ENCODE measurements around the gene BTF3. TPM values are rescaled to one million over a fixed set of nuclear protein-coding genes. Genes with fewer than 3 reads are reported as not detected.

BTF3 gene
- total RNA-seq, 1 experiment from 2014 or later: 861 TPM

DNA sequence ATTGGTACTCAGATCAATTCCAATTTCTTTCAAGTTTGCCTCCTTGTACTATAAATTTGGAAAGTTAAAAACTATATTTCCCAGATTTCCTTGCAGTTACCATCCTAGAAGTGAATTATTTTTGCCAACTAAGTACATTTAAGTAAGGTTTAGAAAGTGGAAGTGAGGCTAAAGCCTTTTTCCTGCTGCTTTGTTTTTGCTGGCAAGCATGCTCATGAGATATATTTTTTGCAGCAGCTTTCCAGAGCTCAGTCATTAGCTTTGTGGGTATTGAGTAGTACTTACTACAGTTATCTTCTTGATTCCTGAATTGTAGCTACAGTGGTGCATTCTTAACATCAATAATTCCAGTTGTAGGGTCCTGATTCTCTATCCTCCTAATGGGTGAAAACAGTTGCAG is 3.5 kb upstream of the BTF3 start:
- 0 out of 7 replicates have a peak overlapping the region, but pooled peaks of 1 of the 3 experiments have one; percentile 21 for H3K27ac Mint-ChIP-seq
- no peaks in the 10 kb centered on the region for H3K79me1 ChIP-seq (ENCODE audit: insufficient read depth, low read depth, low read length, poor library complexity, severe bottlenecking)
- no peak overlapping the region for H3K4me2 ChIP-seq (ENCODE audit: insufficient read depth, insufficient read length, low read length)

More for the DNA sequence above, 3.5 kb upstream of the BTF3 start:
- no peak overlapping the region for H2BK15ac ChIP-seq (ENCODE audit: low read depth, low read length)
- no peak overlapping the region for H3K23ac ChIP-seq (ENCODE audit: insufficient read length, low read depth, low read length)
- TF ChIP-seq, protein P1, sequence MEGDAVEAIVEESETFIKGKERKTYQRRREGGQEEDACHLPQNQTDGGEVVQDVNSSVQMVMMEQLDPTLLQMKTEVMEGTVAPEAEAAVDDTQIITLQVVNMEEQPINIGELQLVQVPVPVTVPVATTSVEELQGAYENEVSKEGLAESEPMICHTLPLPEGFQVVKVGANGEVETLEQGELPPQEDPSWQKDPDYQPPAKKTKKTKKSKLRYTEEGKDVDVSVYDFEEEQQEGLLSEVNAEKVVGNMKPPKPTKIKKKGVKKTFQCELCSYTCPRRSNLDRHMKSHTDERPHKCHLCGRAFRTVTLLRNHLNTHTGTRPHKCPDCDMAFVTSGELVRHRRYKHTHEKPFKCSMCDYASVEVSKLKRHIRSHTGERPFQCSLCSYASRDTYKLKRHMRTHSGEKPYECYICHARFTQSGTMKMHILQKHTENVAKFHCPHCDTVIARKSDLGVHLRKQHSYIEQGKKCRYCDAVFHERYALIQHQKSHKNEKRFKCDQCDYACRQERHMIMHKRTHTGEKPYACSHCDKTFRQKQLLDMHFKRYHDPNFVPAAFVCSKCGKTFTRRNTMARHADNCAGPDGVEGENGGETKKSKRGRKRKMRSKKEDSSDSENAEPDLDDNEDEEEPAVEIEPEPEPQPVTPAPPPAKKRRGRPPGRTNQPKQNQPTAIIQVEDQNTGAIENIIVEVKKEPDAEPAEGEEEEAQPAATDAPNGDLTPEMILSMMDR (conservative IDR thresholded peaks at IDR 0.05): no peak
- no peaks in the 10 kb centered on the region for H3K9me3 ChIP-seq (ENCODE audit: control insufficient read depth, low read depth, low read length)
- peaks cover 6 to 11% (median 8%) of the 10 kb centered on the region in 3 experiments; a peak in 5 of 7 replicates for H3K36me3 Mint-ChIP-seq (ENCODE audit: insufficient read depth in 1 of 3, low read depth in 3 of 3)
- no peak overlapping the region for H3K4ac ChIP-seq (ENCODE audit: low read depth, low read length)
- H3K27me3 ChIP-seq (ENCODE audit: insufficient read depth, low read length): no peaks in the 10 kb centered on the region
- no peak overlapping the region for H4K8ac ChIP-seq (replicated peaks; ENCODE audit: insufficient read length, low read depth, low read length)
- H3K27ac ChIP-seq (ENCODE audit: insufficient read length, low read depth, low read length): no peak overlapping the region
- no peaks in the 10 kb centered on the region for H4K20me1 ChIP-seq (ENCODE audit: control insufficient read depth, insufficient read depth, insufficient read length)
- no peak overlapping the region for H2AK5ac ChIP-seq (ENCODE audit: insufficient read length, low read length)
- H3K18ac ChIP-seq (ENCODE audit: insufficient read length, low read depth, low read length): no peak overlapping the region
- peaks cover 38 to 63% of the 10 kb centered on the region in 2 experiments for H3K4me1 Mint-ChIP-seq
- no peak overlapping the region for H3K56ac ChIP-seq (ENCODE audit: insufficient read length, low read depth, low read length)
- no peak overlapping the region for H2BK120ac ChIP-seq (ENCODE audit: low read depth, low read length, poor library complexity, severe bottlenecking)
- no peak overlapping the region for H2BK20ac ChIP-seq (ENCODE audit: low read depth, low read length, poor library complexity, severe bottlenecking)
- peaks cover 12% of the 10 kb centered on the region; the same call in 1 of the 2 replicates for H3K79me2 ChIP-seq (ENCODE audit: insufficient read depth, low read length)
- no peak overlapping the region for H4K5ac ChIP-seq (ENCODE audit: insufficient read length, low read depth, low read length)
- no peaks in the 10 kb centered on the region; the same call in 1 of the 2 replicates for H3K4me1 ChIP-seq (ENCODE audit: insufficient read depth, low read length)
- H3K23me2 ChIP-seq (ENCODE audit: insufficient read length, low read depth, low read length, poor library complexity, severe bottlenecking): peaks cover 8% of the 10 kb centered on the region
- H3K9me3 Mint-ChIP-seq: no peaks in the 10 kb centered on the region
- no peak for DNase-seq
- H3K14ac ChIP-seq (ENCODE audit: insufficient read depth, low read length): no peak overlapping the region
- no peak overlapping the region for H3K9ac ChIP-seq (ENCODE audit: extremely low read depth, insufficient read length, low read length)
- no peak overlapping the region for H2BK12ac ChIP-seq (ENCODE audit: insufficient read length, low read depth, low read length)
- no peak overlapping the region for H2BK5ac ChIP-seq (ENCODE audit: insufficient read length, low read length)
- no peaks in the 10 kb centered on the region for H3K27me3 Mint-ChIP-seq (ENCODE audit: low read depth)
- no peak overlapping the region for H2AFZ ChIP-seq (ENCODE audit: low read length)
- H3T11ph ChIP-seq (ENCODE audit: low read length): no peak overlapping the region
- H3K4me3 Mint-ChIP-seq: no peak overlapping the region
- no peak overlapping the region for H4K91ac ChIP-seq (ENCODE audit: insufficient read length, low read depth, low read length)

Measured in H9 (cell line).